NCI-H2227 (cell line): ENCODE data around the gene SEZ6L.

Source experiments
- DNase-seq: peaks from one replicate; lab custom pipeline; 2025; ENCODE audit not compliant: unreplicated experiment; lab: John Stamatoyannopoulos, UW

The SEZ6L gene

DNA sequence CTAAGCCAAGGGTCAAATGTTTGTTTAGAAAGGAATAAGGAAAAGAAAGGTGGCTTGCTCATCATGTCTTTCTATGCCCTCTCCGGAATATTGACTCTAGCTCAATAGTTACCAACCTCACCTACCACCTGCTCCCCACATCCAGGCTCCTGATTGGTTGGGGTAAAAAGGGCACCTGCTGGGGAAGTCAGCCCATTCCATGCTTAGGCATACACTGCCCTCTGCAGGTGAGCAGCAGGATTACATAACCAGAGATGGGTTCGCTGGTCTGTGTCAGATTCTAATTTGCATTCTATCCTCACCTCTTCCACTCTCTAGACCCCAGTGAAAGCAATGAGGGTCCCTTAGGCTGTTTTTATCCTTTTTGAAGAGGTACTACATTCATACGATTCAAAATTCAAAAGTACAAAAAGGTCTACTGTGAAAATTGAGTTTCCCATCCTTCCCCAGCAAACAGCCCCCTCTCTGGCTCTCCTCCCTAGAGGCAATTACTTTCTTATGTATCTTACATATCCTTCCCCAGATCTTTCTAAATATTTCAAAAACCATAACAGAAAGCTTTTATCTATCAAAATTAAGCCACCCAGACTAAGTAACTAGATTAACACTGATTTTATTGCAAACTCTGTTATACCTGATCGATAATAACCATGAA is 161.8 kb downstream of the SEZ6L start:
- peak; percentile 78 for DNase-seq

DNA sequence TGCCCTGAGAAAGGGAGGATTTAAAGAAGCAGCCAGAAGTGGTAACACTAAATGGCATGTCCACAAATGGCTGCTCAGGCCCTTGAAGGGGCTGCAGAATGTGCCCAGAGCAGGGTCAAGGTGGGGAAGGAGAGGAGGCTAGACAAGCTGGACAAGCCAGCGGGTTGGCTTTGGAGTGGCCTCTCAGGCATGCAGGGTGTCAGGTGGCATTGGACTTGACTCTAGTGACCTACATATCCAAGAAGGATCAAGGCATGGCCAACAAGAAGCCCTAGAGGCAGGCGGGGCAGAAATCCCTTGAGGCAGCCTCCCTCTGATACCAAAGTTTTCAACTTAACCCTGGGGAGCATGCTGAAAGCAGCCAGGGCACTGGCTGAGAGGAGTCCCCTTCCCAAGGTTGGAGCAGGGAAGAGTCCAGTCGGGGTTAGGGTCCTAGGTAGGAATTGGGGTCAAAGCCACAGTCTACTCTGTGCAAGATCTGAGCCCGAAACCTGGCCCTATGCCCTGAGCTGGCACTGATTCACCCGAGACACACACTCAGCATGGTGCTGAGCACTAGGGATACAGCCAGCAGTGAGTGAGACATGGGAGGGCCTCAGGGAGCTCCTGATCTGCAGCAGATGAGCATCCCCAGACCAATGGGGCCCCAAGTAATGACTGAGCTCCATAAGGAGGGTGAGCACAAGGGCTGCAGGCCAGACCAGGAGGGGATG is 164.0 kb downstream of the SEZ6L start:
- DNase-seq, result no peak

DNA sequence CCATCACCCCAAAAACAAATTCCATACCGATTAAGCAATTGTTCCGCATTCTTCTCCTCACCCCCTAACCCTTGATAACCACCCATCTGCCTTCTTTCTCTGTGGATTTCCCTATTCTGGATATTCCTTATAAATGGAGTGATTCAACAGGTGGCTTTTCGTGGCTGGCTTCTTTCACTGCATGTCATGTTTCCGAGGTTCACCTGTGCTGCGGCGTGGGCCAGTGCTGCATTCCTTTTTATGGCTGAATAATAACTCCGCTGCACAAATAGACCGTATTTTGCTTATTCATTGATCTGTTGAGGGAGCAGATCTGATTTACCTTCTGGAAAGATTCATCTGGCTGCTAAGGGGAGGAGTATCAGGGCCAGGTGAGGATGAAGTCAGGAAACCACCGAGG is 165.0 kb downstream of the SEZ6L start:
- DNase-seq, result no peak

DNA sequence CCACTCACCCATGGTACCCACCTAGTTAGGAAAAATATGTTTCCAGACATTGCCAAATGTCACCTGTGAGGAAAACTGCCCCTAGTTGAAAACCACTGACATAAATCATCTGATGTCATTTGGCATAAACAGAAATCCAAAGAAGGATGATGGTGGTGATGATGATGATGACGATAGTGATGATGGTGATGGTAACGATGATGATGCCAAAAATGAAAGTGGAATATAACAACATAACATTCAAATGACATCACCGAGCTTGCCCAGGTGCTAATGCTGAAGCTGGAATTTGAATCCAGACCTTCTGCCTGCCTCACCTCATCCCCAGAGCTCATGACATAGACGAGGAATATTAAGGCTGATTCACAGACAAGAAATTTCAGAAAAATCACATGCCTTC is 167.5 kb downstream of the SEZ6L start:
- no peak for DNase-seq

DNA sequence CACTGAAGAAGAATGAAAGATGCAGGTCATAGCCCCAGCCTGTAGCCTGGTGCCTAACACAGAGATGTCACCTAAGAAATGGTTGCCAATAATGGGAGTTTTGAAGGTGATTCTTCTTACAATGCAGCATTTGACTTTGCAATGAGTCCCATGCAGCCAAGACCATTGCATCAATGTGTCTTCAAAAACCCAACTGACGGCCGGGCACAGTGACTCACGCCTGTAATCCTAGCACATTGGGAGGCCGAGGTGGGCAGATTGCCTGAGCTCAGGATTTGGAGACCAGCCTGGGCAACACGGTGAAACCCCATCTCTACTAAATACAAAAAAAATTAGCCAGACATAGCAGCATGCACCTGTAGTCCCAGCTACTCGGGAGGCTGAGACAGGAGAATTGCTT is 170.5 kb downstream of the SEZ6L start:
- DNase-seq, result no peak

- no peak for DNase-seq
Measured at GRCh38 chr22:26342745-26343410, 173.6 kb downstream of the SEZ6L start.

GRCh38 chr22:26345496-26345895 is 176.2 kb downstream of the SEZ6L start:
- DNase-seq, result no peak

DNA sequence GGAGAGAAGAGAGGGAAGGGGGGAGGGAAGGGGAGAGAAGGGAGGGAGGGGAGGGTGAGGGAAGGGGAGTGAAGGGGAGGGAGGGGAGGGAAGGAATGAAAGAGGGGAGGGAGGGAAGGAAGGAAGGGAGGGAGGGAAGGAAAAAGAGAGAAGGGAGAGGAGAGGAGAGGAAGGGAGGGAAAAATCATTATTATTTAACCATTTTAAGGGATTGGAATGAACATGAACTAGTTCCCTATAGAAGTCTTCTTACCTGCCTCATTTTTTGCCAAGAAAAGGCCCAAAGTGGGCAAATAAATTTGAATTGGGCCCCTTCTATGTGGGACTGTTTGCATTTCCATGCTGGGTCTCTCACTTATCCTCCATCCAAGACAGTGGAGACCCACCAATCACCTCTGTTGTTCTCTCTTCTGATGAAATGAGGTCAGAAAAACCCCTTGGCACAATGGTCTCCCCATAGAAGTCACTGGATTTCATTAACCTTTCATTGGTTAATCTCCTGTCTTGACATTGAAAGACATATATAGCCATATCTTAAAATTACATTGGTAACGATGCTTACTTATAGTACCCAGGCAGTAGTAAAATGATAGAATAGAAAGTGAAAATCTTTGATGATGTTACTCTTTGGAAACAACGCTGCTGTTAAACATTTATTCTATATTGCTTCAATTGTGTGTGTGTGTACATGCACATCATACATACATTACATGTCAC is 179.7 kb downstream of the SEZ6L start:
- DNase-seq, result no peak

- DNase-seq, result no peak
Measured at GRCh38 chr22:26354707-26355106, 185.4 kb downstream of the SEZ6L start.

DNA sequence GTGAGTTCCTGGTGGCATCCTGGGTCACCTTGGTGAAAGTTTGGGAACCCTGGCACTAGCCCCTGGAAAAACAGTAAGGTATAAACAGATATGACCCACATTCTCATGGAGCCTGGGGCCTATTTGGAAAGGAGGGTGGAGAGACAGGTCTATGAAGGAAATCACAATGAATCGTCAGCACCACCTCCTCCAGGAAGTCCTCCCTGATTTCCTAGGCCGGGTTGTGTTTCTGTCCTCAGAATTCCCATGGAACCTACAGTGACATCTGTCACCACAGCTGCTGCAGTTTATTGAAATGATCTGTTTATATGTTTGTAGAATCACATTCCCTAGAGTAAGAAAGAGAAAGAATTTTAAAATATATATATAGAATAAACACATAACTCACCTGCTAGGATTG is 188.0 kb downstream of the SEZ6L start:
- no peak for DNase-seq

DNA sequence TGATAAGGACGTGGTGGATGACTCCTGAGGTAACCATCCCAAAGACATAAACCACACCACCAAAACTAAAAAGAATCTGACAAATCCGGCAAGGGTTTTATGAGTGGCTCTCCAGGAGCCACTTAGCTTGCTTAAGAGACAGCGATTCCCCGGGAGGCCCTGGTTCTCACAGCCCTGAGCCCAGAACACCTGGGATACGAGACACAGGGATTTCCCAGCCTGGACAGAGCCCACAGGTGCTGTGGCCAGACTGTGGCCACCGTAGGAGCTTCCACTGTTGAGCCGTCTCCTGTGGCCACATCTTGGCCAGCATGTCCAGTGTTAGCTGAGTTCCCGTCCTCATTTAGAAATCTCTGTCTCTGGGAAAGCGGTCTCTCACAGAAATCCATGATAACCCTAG is 188.6 kb downstream of the SEZ6L start:
- DNase-seq, result no peak

DNA sequence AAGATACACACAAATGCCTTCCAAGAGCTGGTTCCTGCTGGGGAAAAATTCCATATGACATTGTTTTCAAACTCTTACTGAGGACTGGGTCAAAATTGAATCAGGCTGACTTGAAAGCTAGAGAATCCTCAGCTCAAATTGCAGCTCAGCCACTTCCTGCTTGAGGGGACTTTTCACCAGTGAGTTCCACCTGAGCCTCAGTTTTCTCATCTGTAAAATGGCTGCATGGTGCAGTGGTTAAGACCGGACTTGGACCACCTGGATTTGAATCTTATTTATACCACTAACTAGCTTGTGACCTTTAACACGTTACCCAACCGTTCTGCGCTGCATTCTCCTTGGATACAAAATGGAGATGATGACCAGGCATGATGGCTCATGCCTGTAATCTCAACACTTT is 189.9 kb downstream of the SEZ6L start:
- DNase-seq, result no peak

GRCh38 chr22:26360169-26360885 is 191.1 kb downstream of the SEZ6L start:
- DNase-seq, result peak; percentile 85

- no peak for DNase-seq
Measured at GRCh38 chr22:26362471-26362870, 193.2 kb downstream of the SEZ6L start.

- peak; percentile 81 for DNase-seq
Measured at GRCh38 chr22:26364066-26365015, 195.1 kb downstream of the SEZ6L start.

GRCh38 chr22:26367402-26368245 is 198.4 kb downstream of the SEZ6L start:
- peak; percentile 70 for DNase-seq

GRCh38 chr22:26372890-26373289 is 203.6 kb downstream of the SEZ6L start:
- DNase-seq, result no peak

- peak; percentile 9 for DNase-seq
Measured at GRCh38 chr22:26374391-26375026, 205.2 kb downstream of the SEZ6L start.
